Measurements from ENCODE around the gene SH3RF3. TPM values are rescaled to one million over a fixed set of nuclear protein-coding genes. Genes with fewer than 3 reads are reported as not detected.

Gene SH3RF3
- total and polyA plus RNA-seq, 2 of the 13 experiments (the other 11 are each of a cell fraction or from before 2014, with no cell fraction given): 0.04 TPM; not detected in 1

DNA sequence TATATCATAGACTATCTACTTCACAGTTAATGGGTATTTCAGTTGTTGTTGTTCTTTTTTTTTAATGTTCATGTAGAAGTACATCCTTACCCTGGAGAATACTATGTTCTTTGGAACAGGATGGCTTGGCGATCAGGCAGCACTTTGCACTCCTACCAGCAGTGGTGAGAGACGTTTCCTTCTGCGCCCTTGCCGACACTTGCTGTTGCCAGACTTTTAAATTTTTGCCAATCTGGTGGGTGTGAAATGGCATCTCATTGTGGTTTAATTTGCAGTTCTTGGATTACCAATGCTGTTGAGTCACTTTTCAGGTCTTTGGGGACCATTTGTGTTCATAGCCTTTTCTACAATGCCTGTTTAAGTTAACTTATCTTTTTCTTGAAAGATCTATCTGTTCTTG lies 197.3 kb downstream of the SH3RF3 start:
- Histone ChIP-seq H2AFZ (ENCODE audit: low read length) (no peak overlapping the region), H3K4me1 (ENCODE audit: insufficient read depth, low read length) (no peaks in the 10 kb centered on the region), H3K79me2 (ENCODE audit: insufficient read depth, low read length) (no peaks in the 10 kb centered on the region), H3K36me3 (replicated peaks in 1 of 2; ENCODE audit: control insufficient read depth in 1 of 2, insufficient read depth in 2 of 2, low read length in 2 of 2) (no peaks in the 10 kb centered on the region), H3K27me3 (ENCODE audit: control insufficient read depth in 1 of 2, insufficient read depth in 2 of 2, low read length in 2 of 2) (no peaks in the 10 kb centered on the region; a peak in 1 of 5 replicates), H3K9me3 (ENCODE audit: low read length) (no peaks in the 10 kb centered on the region), H3K4me2 (ENCODE audit: low read depth, low read length) (no peak overlapping the region), H3K9ac (ENCODE audit: insufficient read depth, low read depth, low read length) (no peak overlapping the region), H3K27ac (ENCODE audit: extremely low read length, insufficient read depth, low read length) (no peak overlapping the region), H4K20me1 (ENCODE audit: insufficient read depth, low read length) (no peaks in the 10 kb centered on the region), H3K4me3 (replicated peaks in 1 of 3; ENCODE audit: insufficient read depth in 1 of 3, low read depth in 2 of 3, low read length in 3 of 3) (no peak overlapping the region)
- CTCF ChIA-PET (ENCODE audit: low intra/inter-chr PET ratio, low total read pairs): no interaction called here
- BruUV-seq (replicated peaks): no TSS peak
- intact Hi-C loops (cut with micrococcal nuclease; ENCODE audit: unreplicated experiment): no loop called here
- 82% methylated on average over 4 of the region's 4 CpGs for WGBS (ENCODE audit: low lambda C conversion rate)
- in situ Hi-C loops (cut with HindIII; ENCODE audit: extremely low pct_ligation_motif_present, low pct_unique_long_range_greater_than_20kb): no loop called here
- no peak for ATAC-seq
- no peak for DNase-seq (ENCODE audit: low spot score)
- POLR2A ChIA-PET: no interaction called here
- TF ChIP-seq ZNF33B (CRISPR knock-in tag; IDR thresholded peaks at IDR 0.05) (no peak), HNF4A (CRISPR knock-in tag; IDR thresholded peaks at IDR 0.05) (no peak), SATB2 (CRISPR knock-in tag; IDR thresholded peaks at IDR 0.05) (no peak), GTF2F1 (IDR thresholded peaks at IDR 0.05; ENCODE audit: low read length) (no peak), NFE2L2 (IDR thresholded peaks at IDR 0.05; ENCODE audit: low read length) (no peak)
- TF ChIP-seq, protein P1, sequence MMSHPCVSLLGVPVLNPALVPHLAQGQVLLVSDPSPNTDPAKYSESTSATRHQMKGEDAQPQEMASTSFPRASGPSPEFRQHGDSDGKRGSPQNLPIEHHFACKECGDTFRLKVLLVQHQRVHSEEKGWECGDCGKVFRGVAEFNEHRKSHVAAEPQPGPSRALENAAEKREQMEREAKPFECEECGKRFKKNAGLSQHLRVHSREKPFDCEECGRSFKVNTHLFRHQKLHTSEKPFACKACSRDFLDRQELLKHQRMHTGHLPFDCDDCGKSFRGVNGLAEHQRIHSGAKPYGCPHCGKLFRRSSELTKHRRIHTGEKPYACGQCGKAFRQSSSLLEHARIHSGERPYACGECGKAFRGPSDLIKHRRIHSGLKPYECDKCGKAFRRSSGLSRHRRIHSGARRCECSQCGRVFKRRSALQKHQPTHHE (CRISPR knock-in tag; IDR thresholded peaks at IDR 0.05; ENCODE audit: borderline replicate concordance): no peak
- no peak for FAIRE-seq

DNA sequence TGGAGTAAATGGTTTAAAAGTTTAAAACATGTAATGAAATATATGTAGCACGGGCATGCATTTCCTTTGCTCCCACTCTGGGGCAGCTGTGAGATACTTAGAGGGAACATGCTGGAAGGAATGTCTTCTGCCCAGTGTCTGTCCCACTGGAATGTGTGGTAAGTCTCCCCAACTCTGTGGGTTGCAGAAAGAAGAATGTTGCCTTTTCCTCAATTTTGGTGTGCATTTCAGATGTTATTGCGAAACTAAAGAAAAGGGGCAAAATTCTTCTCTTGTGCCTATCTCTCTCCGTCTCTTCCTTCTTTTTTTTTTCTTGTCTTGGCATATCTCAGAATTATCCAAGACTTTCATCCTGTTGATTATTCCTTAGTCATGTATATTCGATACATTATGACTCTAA lies 201.1 kb downstream of the SH3RF3 start:
- in situ Hi-C loops (cut with HindIII; ENCODE audit: extremely low pct_ligation_motif_present, low pct_unique_long_range_greater_than_20kb): no loop called here

More for the DNA sequence above, 201.1 kb downstream of the SH3RF3 start:
- Histone ChIP-seq H3K9ac (ENCODE audit: insufficient read depth, low read depth, low read length) (no peak overlapping the region), H3K4me1 (ENCODE audit: insufficient read depth, low read length) (no peaks in the 10 kb centered on the region), H2AFZ (ENCODE audit: low read length) (no peak overlapping the region), H4K20me1 (ENCODE audit: insufficient read depth, low read length) (no peaks in the 10 kb centered on the region), H3K4me3 (replicated peaks in 1 of 3; ENCODE audit: insufficient read depth in 1 of 3, low read depth in 2 of 3, low read length in 3 of 3) (no peak overlapping the region), H3K79me2 (ENCODE audit: insufficient read depth, low read length) (no peaks in the 10 kb centered on the region), H3K27me3 (ENCODE audit: control insufficient read depth in 1 of 2, insufficient read depth in 2 of 2, low read length in 2 of 2) (peaks cover 0 to 3% of the 10 kb centered on the region in 2 experiments; a peak in 2 of 5 replicates), H3K27ac (ENCODE audit: extremely low read length, insufficient read depth, low read length) (no peak overlapping the region), H3K4me2 (ENCODE audit: low read depth, low read length) (no peak overlapping the region), H3K9me3 (ENCODE audit: low read length) (no peaks in the 10 kb centered on the region), H3K36me3 (replicated peaks in 1 of 2; ENCODE audit: control insufficient read depth in 1 of 2, insufficient read depth in 2 of 2, low read length in 2 of 2) (no peaks in the 10 kb centered on the region)
- intact Hi-C loops (cut with micrococcal nuclease; ENCODE audit: unreplicated experiment): no loop called here
- DNase-seq (ENCODE audit: low spot score) (no peak), ATAC-seq (no peak), FAIRE-seq (no peak)
- ChIA-PET POLR2A (no interaction called here), CTCF (ENCODE audit: low intra/inter-chr PET ratio, low total read pairs) (no interaction called here)
- TF ChIP-seq CEBPB (IDR thresholded peaks at IDR 0.05; ENCODE audit: borderline replicate concordance, low read depth, low read length) (peak; percentile 65; the same call in 1 of the 2 replicates), ATF7-NPFF (CRISPR knock-in tag; IDR thresholded peaks at IDR 0.05; ENCODE audit: low read depth) (no peak)
- BruUV-seq (replicated peaks): no TSS peak
- WGBS (ENCODE audit: low lambda C conversion rate): 49% methylated on average over 4 of the region's 4 CpGs
